Tibial nerve (tissue), 4 donors: ENCODE measurements around the gene COMT.

Source experiments
- CTCF ChIP-seq, 5 experiments: fragments of 200-600 bp in 3 of 5; fragments of 450-650 bp in 2 of 5; sonication (generic) in 3 of 5; IDR thresholded peaks; one replicate each; pipeline ENCODE4 v1.5.1; 2016 to 2019; ENCODE audit warnings: antibody characterized with exemption in 5 of 5, mild to moderate bottlenecking in 3 of 5, moderate library complexity in 2 of 5
- EP300 ChIP-seq, 2 donors: sonication (generic); formaldehyde crosslinking; IDR thresholded peaks; one replicate each; pipeline ENCODE4 v1.6.1; 2017; ENCODE audit warnings: antibody characterized with exemption in 2 of 2, mild to moderate bottlenecking in 1 of 2
- POLR2A ChIP-seq, 2 donors: fragments of 450-650 bp; IDR thresholded peaks; one replicate each; pipeline ENCODE4 v1.6.1; 2017; ENCODE audit warnings: antibody characterized with exemption in 2 of 2, mild to moderate bottlenecking in 2 of 2, moderate library complexity in 2 of 2

GRCh38 chr22:19903031-19903430 is 38.5 kb upstream of the COMT start:
- no peak for TF ChIP-seq CTCF (IDR thresholded peaks at IDR 0.05)
- no peak for TF ChIP-seq EP300 (IDR thresholded peaks at IDR 0.05)
- no peak for TF ChIP-seq POLR2A (IDR thresholded peaks at IDR 0.05)
